IPS-18c (cell line): ENCODE data around the gene SNX24.

Experiments
- H3K4me3 ChIP-seq: 2 replicates; pipeline ENCODE4 v1.7.0; 2013; ENCODE audit warnings: low read depth, mild to moderate bottlenecking, low read length, moderate library complexity; ENCODE audit not compliant: insufficient read depth
- H3K9me3 ChIP-seq: one replicate; pipeline ENCODE4 v1.6.1; 2013; ENCODE audit warnings: mild to moderate bottlenecking, low read length, moderate library complexity; ENCODE audit not compliant: control insufficient read depth, insufficient read depth

Gene SNX24

DNA sequence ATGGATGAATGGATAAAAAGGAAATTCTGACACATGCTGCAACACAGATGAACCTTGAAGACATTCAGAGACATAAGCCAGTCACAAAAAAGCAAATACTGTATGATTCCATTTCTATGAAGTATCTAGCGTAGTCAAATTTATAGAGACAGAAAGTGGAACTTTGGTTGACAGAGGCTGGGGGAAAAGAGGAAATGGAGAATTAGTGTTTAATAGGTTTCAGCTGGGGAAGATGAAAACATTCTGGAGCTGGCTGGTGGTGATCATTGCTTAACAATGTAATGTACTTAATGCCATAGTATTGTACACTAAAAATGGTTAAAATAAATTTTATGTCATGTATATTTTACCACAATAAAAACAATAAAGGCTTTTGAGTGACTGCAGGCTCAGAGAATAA is 166.9 kb downstream of the SNX24 start:
- Histone ChIP-seq H3K4me3 (no peak overlapping the region), H3K9me3 (no peaks in the 10 kb centered on the region)

- Histone ChIP-seq H3K4me3 (no peak overlapping the region), H3K9me3 (no peaks in the 10 kb centered on the region)
Measured at GRCh38 chr5:123014689-123015088, 169.3 kb downstream of the SNX24 start.

GRCh38 chr5:123028222-123028621 is 182.8 kb downstream of the SNX24 start:
- no peaks in the 10 kb centered on the region for H3K9me3 ChIP-seq
- H3K4me3 ChIP-seq: no peak overlapping the region

- no peak overlapping the region; the same call in 1 of the 2 replicates for H3K4me3 ChIP-seq
- H3K9me3 ChIP-seq: no peaks in the 10 kb centered on the region
Measured at GRCh38 chr5:123033157-123033671, 187.8 kb downstream of the SNX24 start.

DNA sequence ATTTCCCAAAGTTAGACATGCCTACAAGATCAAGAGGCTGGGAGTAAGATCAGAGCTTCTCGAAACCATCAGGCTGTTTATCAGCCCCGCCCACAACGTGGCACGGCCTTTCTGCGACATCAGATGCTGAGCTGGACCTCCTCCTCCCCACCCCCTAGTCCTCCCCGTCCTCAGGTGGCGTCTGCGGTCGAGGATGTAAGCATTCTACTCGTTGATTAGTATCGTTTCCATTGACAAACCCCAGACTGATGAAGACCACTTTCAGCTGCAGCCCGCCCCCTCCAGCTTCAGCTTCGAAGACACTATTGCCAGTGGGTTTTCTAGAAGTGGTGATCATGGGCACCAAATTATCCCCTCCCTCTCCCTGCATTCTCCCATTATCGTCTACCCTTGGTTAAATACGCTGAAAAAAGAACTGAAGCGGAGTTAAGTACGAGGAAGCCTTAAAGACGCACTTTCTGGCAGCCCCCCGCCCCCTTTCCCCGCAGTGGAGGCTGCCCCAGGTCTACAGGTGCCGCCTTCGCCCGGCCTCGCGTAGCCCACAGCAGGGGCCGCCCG is 190.0 kb downstream of the SNX24 start:
- Histone ChIP-seq H3K4me3 (peak overlapping the region; percentile 84), H3K9me3 (no peaks in the 10 kb centered on the region)

DNA sequence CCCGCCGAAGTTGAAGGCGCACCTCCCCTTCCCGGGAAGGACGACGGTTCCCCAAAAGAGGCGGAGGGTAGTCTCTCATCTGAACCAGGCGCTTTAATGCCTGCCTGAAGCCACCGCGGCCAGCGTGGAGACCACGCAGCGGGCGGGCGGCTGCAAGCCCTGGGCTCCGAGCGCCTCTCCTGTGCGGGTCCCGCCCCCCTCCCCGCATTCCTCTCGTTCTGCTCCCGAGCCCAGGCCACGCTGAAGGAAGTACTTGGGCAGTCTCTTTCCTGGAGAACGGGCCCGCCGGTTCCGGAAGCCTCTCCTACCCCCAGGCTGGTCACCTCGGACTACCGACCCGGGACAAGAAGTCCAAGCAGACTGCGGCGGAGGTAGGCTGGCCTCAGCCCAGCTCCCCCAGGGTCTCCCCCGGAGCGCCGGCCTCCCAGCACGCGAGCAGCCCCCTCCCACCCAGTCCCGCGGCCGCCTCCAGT is 190.5 kb downstream of the SNX24 start:
- H3K4me3 ChIP-seq: peak overlapping the region; percentile 84
- no peaks in the 10 kb centered on the region for H3K9me3 ChIP-seq

- no peaks in the 10 kb centered on the region for H3K9me3 ChIP-seq
- peak within 1 kb of the TSS; percentile 84 for H3K4me3 ChIP-seq
Measured at GRCh38 chr5:123036391-123037103, 191.1 kb downstream of the SNX24 start, which contains the start of gene PPIC. Gene PPIC, minus strand, starts transcription at chr5:123036725. Its CDS starts 100 bp downstream, at chr5:123036625.

- Histone ChIP-seq H3K4me3 (peak overlapping the region; percentile 84), H3K9me3 (no peaks in the 10 kb centered on the region)
Measured at GRCh38 chr5:123037104-123037418, 191.6 kb downstream of the SNX24 start.

- Histone ChIP-seq H3K9me3 (no peaks in the 10 kb centered on the region), H3K4me3 (no peak overlapping the region)
Measured at GRCh38 chr5:123039673-123040072, 194.3 kb downstream of the SNX24 start.

- no peaks in the 10 kb centered on the region for H3K9me3 ChIP-seq
- no peak overlapping the region for H3K4me3 ChIP-seq
Measured at GRCh38 chr5:123044926-123045617, 199.7 kb downstream of the SNX24 start.

DNA sequence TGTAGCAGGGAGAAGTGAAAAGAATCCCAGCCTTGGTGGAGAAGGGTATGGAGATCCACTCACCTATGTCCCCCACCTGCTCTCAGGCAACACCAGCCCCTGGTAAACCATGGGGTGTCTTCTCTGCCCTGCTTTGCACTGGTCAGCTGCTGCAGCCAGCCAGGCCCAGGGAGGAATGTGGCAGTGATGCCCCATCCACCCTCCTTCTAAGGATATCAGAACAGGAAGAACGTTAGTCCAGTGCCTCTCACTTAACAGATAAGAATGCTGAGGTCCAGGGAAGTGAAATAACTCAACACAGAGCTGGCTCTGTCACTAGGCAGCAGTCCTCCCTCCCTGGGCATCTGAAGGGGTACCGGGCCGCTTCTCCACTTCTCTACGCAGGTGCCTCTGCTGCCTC is 200.8 kb downstream of the SNX24 start:
- H3K4me3 ChIP-seq: no peak overlapping the region
- no peaks in the 10 kb centered on the region for H3K9me3 ChIP-seq

DNA sequence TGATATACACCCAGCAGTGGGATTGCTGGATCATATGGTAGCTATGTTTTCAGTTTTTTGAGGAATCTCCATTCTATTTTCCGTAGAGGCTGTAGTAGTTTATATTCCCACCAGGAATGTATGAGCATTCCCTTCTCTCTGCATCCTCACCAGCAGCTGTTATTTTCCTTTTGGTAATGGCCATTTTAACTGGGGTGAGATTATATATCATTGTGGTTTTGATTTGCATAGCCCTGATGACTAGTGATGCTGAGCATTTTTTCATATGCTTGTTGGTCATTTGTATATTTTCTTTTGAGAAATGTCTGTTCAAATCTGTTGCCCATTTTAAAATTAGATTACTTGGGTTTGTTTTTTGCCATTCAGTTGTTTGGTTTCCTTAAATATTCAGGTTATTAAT is 202.3 kb downstream of the SNX24 start:
- Histone ChIP-seq H3K4me3 (no peak overlapping the region), H3K9me3 (no peaks in the 10 kb centered on the region)

DNA sequence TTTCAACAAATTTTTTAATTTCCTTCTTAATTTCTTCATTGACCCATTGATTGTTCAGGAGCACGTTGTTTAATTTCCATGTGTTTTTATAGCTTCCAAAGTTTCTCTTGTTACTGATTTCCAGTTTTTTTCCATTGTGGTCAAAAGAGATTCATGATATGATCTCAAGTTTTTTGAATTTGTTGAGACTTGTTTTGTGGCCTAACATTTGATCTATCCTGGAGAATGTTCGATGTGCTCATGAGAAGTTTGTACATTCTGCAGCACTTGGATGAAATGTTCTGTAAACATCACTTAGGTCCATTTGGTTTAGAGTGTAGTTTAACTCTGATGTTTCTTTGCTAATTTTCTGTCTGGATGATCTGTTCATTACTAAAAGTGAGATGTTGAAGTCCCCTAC is 205.8 kb downstream of the SNX24 start:
- Histone ChIP-seq H3K9me3 (no peaks in the 10 kb centered on the region), H3K4me3 (no peak overlapping the region)
